Nephron (organoid): ENCODE data around the gene IZUMO1R.
"Not testable (repeated sequence)": the region's sequence is repeated elsewhere in the genome, so short reads cannot be mapped to it uniquely, and the experiment has no call there.

Experiments
- H3K27ac Mint-ChIP-seq, 3 experiments: 2 replicates each; pipeline ENCODE4 v1.8.0; 2020; ENCODE audit warnings: mixed read lengths in 3 of 3, mild to moderate bottlenecking in 2 of 3, moderate library complexity in 1 of 3
- H3K27me3 Mint-ChIP-seq: 2 replicates; pipeline ENCODE4 v1.8.0; 2021; ENCODE audit warnings: low read depth, mild to moderate bottlenecking, moderate library complexity, mixed read lengths
- H3K36me3 Mint-ChIP-seq: 2 replicates; pipeline ENCODE4 v1.8.0; 2020; ENCODE audit warnings: low read depth, mixed read lengths
- H3K4me1 Mint-ChIP-seq: 2 replicates; pipeline ENCODE4 v1.8.0; 2020; ENCODE audit warnings: mixed read lengths
- H3K4me3 Mint-ChIP-seq, 3 experiments: 2 replicates each; pipeline ENCODE4 v1.8.0; 2020; ENCODE audit warnings: mild to moderate bottlenecking in 3 of 3, mixed read lengths in 3 of 3, moderate library complexity in 2 of 3
- H3K9me3 Mint-ChIP-seq: 2 replicates; pipeline ENCODE4 v1.8.0; 2020; ENCODE audit warnings: mixed read lengths
- TF ChIP-seq, protein P1 (sequence below), 3 experiments: fragments of 200-600 bp; sonication (generic); IDR thresholded peaks; one replicate each; pipeline ENCODE4 v1.5.0; 2021; ENCODE audit warnings: antibody characterized with exemption in 3 of 3; ENCODE audit not compliant: unreplicated experiment in 3 of 3

Gene IZUMO1R

DNA sequence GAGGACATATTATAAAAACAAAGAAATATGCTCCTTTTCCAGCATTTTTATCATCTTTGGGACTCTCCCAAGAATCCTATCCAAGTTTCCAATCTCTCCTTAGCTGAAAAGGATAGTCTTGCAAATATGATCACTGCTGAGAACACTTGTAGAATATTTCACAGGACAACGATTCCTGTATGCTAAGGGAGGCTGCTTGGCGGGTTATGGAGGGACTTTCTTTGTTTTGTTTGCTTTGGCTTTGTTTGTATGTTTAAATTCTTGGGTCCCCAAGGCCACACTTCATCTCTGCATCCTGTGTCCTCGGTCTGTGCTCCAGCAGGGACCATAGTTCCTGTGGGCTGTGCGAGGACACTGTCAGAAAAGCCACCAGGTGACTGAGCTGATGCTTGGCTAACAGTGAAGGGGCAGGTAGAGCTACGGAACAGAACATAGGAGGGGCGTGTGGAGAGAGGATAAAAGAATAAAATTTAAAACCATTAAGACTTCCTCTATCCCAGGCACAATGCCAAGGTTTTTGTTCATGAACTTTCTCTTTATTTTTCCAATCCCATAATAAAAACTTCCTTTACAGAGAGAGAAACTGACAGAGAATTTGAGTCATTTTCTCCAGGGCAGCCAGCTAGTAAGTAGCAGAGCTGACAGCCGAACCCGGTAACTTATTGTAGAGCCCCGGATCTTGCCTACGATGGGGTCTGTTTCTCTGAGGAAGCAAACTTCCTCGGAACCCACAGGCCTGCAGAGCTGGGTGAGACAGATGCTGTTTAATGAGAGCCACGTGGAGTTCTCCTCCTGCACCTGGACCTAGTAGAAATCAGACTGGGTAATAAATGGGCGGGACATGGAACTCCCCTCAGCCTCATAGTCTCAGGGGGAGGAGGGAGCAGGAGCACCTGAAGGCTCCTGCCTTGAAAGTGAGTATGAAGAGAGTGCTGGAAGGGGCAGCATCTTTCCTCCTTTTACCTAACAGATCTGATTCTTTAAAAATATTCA lies at the start of gene IZUMO1R:
IZUMO1R (plus strand) TSS at position 615 of the 993 bp plus-strand sequence. CDS start 1,057 bp downstream, outside the sequence.
- TF ChIP-seq, protein P1, sequence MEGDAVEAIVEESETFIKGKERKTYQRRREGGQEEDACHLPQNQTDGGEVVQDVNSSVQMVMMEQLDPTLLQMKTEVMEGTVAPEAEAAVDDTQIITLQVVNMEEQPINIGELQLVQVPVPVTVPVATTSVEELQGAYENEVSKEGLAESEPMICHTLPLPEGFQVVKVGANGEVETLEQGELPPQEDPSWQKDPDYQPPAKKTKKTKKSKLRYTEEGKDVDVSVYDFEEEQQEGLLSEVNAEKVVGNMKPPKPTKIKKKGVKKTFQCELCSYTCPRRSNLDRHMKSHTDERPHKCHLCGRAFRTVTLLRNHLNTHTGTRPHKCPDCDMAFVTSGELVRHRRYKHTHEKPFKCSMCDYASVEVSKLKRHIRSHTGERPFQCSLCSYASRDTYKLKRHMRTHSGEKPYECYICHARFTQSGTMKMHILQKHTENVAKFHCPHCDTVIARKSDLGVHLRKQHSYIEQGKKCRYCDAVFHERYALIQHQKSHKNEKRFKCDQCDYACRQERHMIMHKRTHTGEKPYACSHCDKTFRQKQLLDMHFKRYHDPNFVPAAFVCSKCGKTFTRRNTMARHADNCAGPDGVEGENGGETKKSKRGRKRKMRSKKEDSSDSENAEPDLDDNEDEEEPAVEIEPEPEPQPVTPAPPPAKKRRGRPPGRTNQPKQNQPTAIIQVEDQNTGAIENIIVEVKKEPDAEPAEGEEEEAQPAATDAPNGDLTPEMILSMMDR (IDR thresholded peaks at IDR 0.05; ENCODE audit: unreplicated experiment in 3 of 3) = no peak
- H3K4me3 Mint-ChIP-seq = peak within 1 kb of the TSS; percentile 29 to 74 (median 73)
- no peaks in the 10 kb centered on the region for H3K9me3 Mint-ChIP-seq
- H3K36me3 Mint-ChIP-seq = no peaks in the 10 kb centered on the region
- peaks cover 3% of the 10 kb centered on the region for H3K27me3 Mint-ChIP-seq
- peak within 1 kb of the TSS; percentile 97 to 99 (median 97) for H3K27ac Mint-ChIP-seq
- H3K4me1 Mint-ChIP-seq = peaks cover 40% of the 10 kb centered on the region

DNA sequence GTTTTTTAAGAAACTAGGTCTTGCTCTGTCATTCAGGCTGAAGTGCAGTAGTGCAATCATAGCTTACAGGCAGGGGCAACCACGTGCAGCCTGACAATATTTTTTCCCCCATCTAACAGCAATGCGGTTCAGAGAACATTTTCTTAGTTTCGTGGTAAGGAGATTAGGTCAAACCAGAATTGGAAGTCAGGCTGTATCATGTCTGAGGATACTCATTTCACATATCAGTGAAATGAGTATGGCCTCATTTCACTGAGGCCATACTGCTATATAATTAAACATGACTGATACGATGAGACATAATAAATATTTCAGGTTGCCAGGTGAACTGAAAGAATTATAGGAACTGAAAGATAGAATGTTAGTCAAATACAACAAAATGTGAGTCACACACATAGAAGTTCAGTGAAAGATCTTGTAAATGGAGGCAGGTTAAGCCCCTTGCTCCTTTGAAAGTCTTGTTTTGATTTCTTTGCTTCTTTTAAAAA lies 32.5 kb upstream of the IZUMO1R start:
- H3K27me3 Mint-ChIP-seq = no peaks in the 10 kb centered on the region
- H3K36me3 Mint-ChIP-seq = no peaks in the 10 kb centered on the region
- no peak overlapping the region for H3K4me3 Mint-ChIP-seq
- peaks cover 6% of the 10 kb centered on the region for H3K4me1 Mint-ChIP-seq
- TF ChIP-seq, protein P1 (IDR thresholded peaks at IDR 0.05; ENCODE audit: unreplicated experiment in 3 of 3) = no peak
- H3K27ac Mint-ChIP-seq = no peak overlapping the region
- peaks cover 8% of the 10 kb centered on the region for H3K9me3 Mint-ChIP-seq

DNA sequence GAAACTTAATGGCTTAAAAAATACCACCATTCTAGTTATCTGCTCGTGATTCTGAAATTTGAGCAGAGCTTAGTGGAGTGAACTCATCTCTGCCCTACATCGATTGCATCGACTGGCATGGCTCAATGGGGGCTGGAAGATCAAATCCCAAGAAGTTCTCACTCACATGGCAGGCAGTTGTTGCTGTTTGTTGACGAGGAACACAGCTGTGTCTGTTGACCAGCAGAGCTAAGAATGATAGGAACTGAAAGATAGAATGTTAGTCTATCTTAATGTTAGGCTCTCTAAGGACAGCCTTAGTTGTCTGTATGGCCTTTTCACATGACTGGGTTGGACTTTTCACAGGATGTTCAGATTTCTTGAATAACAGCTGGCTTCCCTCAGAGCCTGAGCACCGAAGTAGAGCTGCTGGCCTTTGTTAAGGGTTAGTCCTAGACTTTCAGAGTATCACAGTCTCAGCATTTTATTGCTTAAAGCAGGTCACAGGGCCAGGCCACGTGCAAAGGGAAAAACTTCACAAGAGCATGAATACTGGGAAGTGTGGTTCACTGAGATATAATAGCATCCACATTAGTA lies 31.6 kb upstream of the IZUMO1R start:
- peaks cover 6% of the 10 kb centered on the region for H3K4me1 Mint-ChIP-seq
- H3K4me3 Mint-ChIP-seq = no peak overlapping the region
- no peaks in the 10 kb centered on the region for H3K27me3 Mint-ChIP-seq
- H3K9me3 Mint-ChIP-seq = peaks cover 8% of the 10 kb centered on the region
- no peaks in the 10 kb centered on the region for H3K36me3 Mint-ChIP-seq
- TF ChIP-seq, protein P1 (IDR thresholded peaks at IDR 0.05; ENCODE audit: unreplicated experiment in 3 of 3) = no peak
- peak overlapping the region; percentile 45 to 82 (median 59) for H3K27ac Mint-ChIP-seq

DNA sequence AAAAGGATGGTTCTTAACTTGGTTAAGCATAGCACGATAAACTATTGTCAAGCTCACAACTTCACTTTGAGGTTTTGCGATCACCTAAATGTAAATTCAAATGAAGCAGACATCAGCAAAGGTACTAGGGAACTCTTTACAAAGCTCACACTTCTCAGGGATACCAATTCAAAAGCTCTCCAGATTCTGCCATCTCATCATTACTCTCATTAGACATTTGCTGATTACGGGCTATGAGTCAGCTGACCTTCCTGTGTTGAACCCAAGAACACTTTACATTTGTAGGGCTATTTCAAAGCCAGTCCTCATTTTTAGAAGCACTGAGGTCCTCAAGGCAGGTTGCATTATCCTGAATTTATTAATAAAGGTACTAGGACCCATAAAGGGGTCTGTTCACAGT lies 28.4 kb upstream of the IZUMO1R start:
- Mint-ChIP-seq H3K27me3 (no peaks in the 10 kb centered on the region), H3K4me1 (peaks cover 6% of the 10 kb centered on the region), H3K27ac (no peak overlapping the region), H3K4me3 (no peak overlapping the region), H3K36me3 (no peaks in the 10 kb centered on the region), H3K9me3 (peaks cover under 1% of the 10 kb centered on the region)
- TF ChIP-seq, protein P1 (IDR thresholded peaks at IDR 0.05; ENCODE audit: unreplicated experiment in 3 of 3) = no peak

DNA sequence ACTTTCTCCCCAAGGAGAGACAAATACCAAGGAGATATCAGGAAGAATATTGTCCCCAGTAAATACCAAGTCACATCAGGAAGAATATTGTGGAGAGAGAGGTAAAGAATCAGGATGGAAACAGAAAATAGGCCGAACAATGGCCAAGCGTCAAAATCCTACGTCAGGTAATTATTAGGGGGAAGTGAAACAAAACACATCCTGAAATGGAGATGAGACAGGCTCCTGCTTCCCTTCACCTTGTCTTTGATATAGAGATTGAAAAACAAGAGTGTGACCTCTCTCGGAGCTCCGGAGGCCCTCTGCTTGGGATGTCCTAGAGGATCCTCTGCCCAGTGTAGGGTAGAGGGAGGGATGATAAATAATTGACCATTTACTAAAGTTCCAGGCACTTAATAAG lies 27.4 kb upstream of the IZUMO1R start:
- H3K27ac Mint-ChIP-seq = no peak overlapping the region
- no peaks in the 10 kb centered on the region for H3K36me3 Mint-ChIP-seq
- TF ChIP-seq, protein P1 (IDR thresholded peaks at IDR 0.05; ENCODE audit: unreplicated experiment in 3 of 3) = no peak
- H3K9me3 Mint-ChIP-seq = no peaks in the 10 kb centered on the region
- H3K27me3 Mint-ChIP-seq = no peaks in the 10 kb centered on the region
- H3K4me1 Mint-ChIP-seq = peaks cover 12% of the 10 kb centered on the region
- no peak overlapping the region for H3K4me3 Mint-ChIP-seq

DNA sequence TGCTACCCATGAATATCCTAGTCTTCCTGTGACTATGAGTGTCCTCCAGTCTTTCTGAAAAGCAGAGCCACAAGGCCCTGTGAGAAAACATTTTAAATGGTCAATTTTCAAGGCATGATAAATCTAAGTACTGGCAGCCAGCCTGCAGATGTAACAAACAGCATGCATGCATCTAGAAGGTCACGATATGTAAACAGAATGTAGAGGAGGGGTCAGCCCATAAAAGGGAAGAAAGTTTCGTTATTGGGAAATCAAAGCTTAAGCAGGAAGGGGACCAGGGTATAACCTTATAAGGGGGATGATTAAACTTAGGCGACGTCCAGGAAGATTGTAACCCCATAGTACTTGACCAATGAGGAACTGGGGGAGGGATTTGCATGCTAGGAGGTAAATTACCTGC lies 26.2 kb upstream of the IZUMO1R start:
- H3K27me3 Mint-ChIP-seq, H3K9me3 Mint-ChIP-seq, H3K4me1 Mint-ChIP-seq, H3K36me3 Mint-ChIP-seq, H3K27ac Mint-ChIP-seq, H3K4me3 Mint-ChIP-seq: not testable (repeated sequence)
